T-helper 9 cell (primary cell): ENCODE data around the gene ARHGEF3.

Experiments
- DNase-seq: peaks from one replicate; pipeline ENCODE4 v3.0.0-alpha.2; 2020
- total RNA-seq, 2 donors: gene quantifications; one replicate each; lab custom pipeline; 2026; lab: John Stamatoyannopoulos, UW

Gene ARHGEF3
- total RNA-seq = 106 to 209 reads per million in 2 donors

- DNase-seq = peak; percentile 83
Measured at GRCh38 chr3:56801662-56802377, at the start of gene ARHGEF3. ARHGEF3 (minus strand) TSS chr3:56801949; CDS start chr3:56801798, 151 bp downstream.

GRCh38 chr3:56849698-56850097 lies 47.9 kb upstream of the ARHGEF3 start:
- DNase-seq = no peak

GRCh38 chr3:56845505-56845904 lies 43.8 kb upstream of the ARHGEF3 start:
- no peak for DNase-seq

DNA sequence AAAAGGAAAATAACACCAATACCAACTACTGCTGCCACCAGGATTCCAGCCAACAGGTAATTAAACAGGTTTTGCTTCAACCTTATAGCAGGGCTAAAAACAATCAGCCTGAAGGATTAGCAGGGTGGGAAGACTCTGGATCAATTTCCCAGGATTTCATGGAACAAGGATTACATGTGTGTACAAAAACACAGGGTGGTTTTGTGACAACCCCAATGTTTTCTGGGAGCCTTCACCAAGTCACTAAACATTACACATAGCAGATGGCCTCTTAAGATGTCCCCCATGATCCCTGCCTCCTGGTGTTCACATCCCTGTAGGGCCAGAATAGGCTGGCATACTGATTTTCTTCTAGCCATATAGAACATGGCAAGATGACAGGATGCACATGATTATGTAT lies 42.8 kb upstream of the ARHGEF3 start:
- no peak for DNase-seq

GRCh38 chr3:56839784-56840715 lies 38.3 kb upstream of the ARHGEF3 start:
- DNase-seq = no peak

DNA sequence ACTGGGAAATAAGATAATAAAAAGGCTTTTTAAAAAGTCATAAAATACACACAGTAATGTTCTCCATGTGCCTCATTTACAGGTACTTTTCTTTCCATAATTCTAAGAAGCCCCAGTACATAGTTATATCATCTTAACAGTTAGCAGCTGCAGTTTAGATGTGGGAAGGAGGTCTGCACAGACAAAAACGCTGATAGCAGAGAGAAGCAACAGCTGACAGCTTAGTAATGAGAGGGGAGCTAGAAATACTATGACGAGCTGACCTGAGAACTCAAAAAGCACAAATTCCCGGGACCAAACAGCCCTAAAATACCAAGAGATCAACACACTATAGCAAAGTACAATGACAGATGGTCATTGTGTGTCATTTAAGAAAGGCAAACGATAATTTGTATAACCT lies 36.7 kb upstream of the ARHGEF3 start:
- no peak for DNase-seq

- DNase-seq = no peak
Measured at GRCh38 chr3:56837196-56837955, 35.6 kb upstream of the ARHGEF3 start.

DNA sequence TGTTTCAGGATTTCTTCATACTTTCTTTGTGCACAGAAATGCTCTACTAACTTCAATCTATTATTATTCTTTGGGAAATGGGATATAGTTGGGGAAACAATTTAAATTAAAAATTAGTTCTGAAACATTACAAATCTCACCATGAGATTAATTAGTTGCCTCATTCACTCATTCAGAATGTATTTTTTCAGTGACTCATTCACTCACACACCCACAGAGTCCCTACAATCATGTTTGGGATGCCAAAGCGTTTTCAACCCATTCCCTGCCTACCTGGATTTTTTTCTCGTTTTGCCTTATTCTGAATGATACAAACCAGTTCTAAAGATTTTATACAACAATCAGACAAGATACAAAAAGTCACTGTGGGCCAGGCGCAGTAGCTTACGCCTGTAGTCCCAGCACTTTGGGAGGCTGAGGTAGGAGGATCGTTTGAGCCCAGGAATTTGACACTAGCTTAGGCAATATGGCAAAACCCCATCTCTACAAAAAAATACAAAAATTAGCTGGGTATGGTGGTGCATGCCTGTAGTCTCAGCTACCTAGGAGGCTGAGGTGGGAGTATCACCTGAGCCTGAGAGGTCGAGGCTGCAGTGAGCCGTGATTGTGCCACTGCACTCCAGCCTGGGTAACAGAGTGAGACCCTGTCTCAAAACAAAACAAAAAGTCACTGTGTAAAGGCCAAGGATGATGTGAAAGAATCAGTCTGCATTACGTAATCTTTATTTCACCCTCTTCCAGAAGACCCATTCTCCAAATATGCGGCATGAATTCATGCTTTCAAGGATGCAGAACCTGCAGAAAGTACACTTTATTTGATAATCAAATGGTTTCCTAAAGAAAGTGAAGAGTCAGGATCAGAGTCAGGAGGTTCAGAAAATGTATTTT lies 34.8 kb upstream of the ARHGEF3 start:
- no peak for DNase-seq

DNA sequence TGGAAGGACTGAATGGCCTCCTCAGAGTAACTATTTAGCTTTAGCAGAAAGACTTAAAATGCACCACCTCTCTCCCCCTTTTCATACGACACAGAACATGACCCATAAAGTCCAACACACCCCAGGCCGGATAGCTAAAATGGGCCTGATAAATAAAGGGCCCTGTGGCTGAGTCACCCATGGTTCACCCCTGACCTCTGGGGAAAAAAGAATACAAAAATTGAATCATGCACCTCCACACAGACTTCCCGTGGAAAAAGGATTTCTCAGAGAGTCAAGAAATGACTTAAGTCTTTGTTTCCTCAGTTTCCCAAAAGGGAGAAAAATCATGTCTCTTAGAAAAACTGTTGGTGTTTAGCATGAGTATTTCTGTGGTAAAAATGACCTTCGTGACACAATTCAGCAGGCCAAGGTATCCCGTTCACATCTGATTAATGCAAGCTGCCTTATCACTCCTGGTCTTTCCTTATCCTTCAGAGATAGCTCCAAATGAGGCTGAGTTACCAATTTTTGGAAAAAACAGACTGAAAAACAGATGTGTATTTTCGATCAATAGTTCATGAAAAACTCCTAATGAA lies 34.0 kb upstream of the ARHGEF3 start:
- no peak for DNase-seq

DNA sequence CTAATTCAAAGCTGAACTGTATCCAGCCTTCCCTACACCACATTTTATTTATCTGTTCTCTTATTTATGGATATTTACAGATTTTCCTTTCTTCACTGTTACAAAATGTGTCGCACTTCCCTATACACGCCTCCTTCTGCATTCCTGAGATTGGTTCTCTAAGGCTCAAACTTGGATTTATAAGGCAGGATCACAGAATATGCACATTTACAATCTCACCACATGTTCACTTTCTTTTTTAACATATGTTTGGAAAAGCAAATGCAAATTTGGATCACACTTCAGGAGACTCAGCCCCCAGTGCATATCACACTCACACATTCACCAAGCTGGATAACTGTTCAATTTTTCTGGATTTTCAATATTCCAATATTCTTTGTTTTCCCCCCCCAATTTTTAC lies 31.8 kb upstream of the ARHGEF3 start:
- DNase-seq = no peak

GRCh38 chr3:56833022-56833421 lies 31.3 kb upstream of the ARHGEF3 start:
- DNase-seq = no peak

GRCh38 chr3:56831572-56831971 lies 29.8 kb upstream of the ARHGEF3 start:
- DNase-seq = no peak

- no peak for DNase-seq
Measured at GRCh38 chr3:56830884-56831283, 29.1 kb upstream of the ARHGEF3 start.

DNA sequence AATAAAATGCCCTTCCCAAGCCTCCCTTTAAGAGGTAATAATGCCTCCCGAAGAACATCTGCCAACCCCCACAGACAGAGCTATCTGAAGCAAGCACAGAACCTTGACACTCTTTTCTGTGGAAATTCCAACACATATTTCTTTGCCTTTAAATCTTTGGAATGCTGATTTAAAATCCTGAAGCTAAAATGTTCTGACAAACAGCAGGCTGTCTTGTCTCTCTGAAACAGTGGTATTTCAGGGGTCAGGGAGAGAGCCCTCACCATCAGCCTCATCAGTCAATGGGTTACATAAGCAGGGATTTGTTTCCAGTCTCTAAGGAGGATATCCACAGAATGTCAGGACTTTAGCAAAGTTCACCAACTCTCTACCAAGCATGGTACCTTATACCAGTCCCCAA lies 27.8 kb upstream of the ARHGEF3 start:
- no peak for DNase-seq

- DNase-seq = no peak
Measured at GRCh38 chr3:56826831-56827722, 25.3 kb upstream of the ARHGEF3 start.

DNA sequence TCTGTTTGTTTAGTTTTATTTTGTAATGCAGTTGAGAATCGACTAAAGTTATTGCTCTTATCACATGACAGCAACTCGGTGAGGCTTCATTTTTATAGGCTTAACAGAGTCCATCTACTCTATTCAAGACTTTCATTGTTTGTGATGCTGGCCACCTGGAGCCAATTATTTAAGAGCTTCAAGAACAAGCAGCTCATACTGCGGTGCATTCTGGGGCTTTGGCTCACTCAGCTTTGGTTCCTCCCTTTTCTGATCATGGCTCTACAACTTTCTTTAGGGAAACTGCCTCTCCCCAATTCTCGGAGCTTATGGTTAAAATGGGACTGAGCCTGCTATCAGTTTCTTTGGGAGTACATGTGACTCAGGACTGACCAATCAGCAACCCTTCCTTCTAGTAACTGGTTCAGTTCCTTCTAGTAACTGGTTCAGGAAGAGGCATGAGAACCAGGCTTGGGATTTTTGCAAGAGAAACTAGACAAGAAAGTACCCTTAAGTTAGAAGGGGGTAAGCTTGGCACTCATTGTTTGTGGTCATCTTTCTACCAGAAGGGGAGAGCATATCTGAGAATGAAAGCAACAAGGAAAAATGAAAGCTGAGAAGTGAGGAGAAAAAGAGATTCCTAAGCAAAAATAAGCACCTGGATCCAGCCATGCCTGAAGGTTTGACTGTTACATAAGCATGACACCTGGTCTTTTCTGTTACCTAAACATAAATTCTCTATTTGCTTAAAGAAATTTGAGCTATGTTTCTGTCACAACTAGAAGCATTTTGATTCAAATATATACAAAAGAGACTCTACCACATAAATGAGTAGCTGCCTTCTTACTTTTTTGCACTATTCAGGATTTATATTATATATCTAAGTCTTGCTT lies 24.1 kb upstream of the ARHGEF3 start:
- no peak for DNase-seq

DNA sequence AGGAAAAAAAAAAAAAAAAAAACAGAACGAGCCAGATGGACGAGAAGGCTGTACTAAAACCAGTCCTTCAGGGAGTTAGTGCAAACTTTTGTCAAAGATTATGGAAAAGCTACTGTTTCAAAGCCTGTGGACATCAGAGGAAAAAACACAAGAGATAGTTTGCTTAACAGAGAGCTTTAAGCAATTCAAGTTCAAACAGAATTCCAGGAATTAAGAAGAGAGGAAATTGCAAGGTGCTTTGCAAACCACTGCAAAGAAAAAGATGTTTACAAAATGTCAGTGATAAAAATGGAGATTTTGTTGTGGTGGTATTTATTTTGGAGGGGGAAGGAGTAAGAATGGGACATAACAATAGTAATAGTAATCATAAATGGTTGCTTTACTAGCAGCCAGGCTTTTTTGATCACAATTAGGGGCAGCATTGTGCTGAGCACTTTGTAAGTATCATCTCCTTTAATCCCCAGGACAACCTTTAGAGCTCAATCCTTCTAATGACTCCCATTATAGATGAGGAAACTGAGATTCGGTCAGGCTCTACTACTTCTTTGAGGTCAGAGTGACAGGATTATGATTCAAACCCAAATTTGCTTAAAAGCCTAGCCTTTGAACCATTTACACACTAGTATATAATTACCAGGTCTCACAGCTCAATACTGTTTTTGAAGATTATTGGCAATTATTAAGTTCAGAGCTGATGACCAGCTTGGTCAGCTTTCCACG lies 22.4 kb upstream of the ARHGEF3 start:
- DNase-seq = no peak

- no peak for DNase-seq
Measured at GRCh38 chr3:56823421-56823926, 21.7 kb upstream of the ARHGEF3 start.

DNA sequence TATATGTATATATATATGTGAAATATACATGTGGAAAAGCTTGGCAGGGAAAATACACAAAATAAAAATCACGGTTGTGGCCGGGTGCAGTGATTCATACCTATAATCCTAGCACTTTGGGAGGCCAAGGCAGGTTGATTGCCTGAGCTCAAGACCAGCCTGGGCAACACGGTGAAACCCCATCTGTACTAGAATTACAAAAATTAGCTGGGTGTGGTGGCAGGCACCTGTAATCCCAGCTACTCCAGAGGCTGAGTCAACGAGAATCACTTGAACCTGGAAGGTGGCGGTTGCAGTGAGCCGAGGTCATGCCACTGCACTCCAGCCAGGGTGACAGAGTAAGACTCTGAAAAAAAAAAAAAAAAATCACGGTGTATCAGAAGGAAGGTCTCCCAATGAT lies 20.8 kb upstream of the ARHGEF3 start:
- DNase-seq = no peak
